ENCODE data around the gene KIF6.
"Not testable (repeated sequence)": the region's sequence is repeated elsewhere in the genome, so short reads cannot be mapped to it uniquely, and the experiment has no call there.

KIF6 gene

GRCh38 chr6:39302669-39303424 is 422.4 kb downstream of the KIF6 start:
- peak; percentile 78 to 91 for DNase-seq

DNA sequence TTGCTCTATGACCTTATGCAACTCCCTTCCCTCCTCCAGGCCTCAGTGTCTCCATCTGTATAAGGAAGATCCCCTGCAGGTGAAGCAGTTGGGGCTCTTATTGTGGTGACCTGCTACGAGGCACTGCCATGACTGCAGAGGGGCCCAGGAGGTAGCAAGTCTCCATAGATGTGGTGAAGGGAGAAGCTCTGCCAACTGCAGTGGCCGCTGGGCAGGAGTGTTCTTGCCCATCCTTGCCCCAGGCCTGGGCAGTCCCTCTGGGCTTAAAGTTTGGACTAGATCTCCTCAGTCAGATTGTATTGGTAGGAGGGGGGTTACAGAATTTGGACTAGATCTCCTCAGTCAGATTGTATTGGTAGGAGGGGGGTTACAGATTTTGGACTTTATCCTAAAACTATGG is 423.2 kb downstream of the KIF6 start:
- DNase-seq = no peak

DNA sequence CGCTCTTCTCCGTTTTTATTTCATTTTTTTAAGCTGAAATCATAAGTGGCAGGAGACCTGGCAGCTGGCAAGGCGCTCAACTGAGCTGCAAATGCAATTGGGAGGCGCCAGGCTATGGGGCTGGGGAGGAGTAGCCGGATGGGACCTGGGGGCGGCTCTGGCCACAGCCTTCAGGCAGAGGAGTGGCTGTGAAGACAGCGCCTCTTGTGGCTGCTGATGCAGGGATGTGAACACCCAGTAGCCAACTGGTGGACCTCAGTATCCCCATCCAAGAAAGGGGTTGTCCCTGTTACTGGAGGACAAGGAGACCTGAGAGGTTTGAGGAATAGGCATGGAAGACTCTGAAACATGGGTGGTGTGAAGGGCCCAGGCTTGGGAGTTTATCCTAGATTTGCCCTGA is 423.6 kb downstream of the KIF6 start:
- no peak for DNase-seq

DNA sequence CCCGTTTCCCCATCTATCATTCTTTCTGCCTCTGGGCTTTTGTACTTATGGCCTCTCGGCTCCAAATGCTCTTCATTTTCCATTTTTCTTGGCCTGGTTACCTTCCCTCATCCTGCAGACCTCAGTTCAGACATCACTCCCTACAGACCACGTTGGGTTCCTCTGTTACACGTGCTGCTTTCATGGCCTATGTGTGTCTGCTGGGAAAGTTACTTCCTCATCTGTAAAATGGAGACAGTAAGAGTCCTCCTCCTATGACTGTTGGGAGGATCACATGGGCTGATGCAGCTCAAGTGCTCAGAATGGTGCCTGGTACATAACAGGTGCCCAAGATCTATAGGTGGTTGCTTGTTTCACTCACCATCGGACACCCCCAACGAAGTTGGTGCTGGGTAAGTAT is 424.5 kb downstream of the KIF6 start:
- no peak for DNase-seq

DNA sequence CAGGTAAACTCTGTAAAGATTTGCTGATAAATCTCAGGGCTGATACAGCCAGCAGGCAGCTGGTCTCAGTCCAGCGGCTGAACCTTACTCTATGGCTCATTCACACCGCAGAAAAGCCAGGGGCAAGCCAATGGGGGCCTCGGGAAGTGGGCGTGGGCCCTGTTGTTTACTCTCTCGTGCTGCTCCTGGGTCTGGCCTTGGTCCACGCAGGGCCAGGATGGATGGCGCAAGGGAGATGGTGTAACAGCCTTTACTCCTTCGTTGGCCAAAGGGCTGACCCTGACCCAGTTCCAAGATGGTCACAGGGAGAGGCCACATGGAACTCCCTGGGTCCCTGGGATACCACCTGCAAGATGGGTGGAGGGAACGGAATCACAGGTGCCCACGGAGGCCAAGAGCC is 427.1 kb downstream of the KIF6 start:
- no peak for DNase-seq

DNA sequence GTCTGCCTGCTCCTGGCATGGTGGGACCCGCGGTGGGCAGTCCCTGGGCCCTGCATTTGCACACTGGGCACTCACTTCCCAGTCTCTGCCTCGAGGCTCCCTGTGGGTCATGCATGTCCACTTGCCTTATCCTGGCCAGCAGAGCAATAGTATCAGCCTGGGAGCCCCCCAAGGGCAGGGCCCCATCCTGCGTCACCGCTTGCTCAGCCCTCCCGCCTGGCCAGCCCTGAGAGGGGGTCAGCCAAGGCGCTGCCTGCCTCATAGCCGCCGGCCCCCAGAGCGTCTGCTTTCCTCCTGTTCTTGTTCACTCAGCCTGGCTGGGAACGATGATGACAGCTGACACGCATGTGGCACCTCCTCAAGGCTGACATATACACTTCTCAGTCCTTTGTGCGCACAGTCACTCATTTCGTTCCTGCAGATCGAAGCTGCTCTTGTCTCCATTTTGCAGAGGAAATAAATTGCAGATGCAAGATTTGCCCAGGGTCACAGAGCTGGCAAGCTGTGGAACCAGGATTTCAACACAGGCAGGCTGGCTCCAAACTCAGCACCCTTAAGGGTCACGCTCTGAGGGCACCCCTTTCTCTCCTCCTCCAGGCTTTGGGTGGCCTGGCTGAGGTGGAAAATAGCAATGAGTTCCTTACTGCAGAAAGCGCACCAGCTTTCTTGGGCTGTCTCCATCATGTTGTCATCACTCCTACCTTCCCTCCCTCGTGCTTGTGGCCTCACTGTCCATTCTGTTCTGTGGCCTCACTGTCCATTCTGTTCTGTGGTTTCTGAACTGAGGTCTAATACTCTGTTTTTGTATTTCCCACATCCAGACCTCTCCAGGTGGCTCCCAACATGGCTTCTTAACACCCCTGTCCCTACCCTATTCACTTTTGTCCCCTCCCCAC is 428.2 kb downstream of the KIF6 start:
- no peak for DNase-seq

DNA sequence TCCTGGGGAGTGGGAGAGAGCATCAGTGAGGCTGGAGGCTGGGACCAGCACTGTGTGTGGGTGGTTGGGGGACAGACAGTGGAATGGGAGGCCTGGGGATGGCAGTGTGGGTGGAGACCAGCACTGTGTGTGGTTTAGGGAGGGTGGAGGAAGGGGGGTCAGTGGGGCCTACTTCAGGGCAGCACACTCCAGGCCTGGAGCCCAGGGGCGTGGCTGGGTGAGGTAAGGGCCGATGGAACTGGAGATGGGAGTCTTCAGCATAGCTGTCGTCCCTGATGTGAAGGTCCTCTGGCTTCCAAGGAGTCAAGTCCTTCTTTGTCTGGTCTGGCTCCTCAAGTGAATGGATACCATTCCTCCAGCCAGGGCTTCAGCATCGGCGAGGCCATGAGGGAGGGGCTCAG is 429.6 kb downstream of the KIF6 start:
- DNase-seq = no peak

GRCh38 chr6:39294899-39295298 is 430.3 kb downstream of the KIF6 start:
- DNase-seq = no peak

DNA sequence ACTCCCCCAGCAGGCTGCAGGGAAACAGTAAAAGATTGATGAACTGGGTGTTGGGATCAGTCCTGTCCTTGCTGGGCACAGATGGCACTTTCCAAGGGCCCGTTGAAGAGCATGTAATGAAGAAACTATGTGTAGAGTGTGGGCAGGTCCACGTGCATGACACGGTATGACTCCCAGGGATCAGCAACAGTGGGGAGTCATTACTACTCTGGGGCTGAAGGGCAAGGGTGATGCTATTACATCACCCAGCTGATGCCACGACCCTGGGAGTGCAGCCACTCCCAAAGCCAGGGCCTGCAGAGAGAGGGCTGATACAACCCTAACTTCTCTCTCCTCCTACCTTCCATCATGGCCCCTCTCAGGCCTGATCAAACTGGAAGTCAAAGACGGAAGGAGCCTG is 431.1 kb downstream of the KIF6 start:
- DNase-seq = no peak

DNA sequence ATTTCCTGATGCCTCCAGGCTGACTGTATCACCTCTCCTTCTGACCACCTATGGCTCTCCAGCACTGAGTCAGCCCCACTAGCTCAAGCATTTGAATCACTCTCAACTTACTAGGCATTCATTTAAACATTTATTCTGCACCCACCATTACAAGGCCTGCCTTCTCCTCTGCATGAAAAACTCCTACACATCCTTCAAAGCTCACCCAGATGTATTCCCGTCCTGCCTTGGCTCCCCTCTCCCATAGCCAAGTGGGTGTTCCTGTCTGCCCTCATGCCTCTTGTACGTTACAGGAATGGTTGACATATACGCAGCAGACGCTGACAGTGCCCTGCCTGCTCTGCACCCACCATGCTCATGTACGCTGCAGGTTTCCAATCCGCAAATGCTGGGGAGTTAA is 432.6 kb downstream of the KIF6 start:
- DNase-seq = no peak

- no peak for DNase-seq
These were observed 435.7 kb downstream of the KIF6 start for GRCh38 chr6:39289490-39289889.

DNA sequence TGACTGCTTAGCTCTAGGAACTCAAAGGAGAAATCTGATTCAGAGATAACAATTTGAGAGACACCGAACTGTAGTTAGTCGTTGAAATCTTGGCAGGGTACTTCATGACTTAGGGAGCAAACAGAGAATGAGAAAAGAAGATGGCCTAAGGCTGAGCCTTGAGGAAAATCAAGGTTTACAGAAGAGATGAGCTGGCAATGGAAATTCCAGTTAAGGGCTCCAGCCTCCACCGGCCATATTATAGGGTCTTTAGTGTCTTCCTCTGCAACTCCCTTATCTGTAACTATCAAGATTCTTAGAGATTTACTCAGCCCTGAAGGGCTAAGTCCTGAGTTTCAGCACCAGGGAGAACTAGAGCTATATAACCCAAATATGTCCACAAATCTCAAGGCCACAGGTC is 437.6 kb downstream of the KIF6 start:
- DNase-seq = no peak

DNA sequence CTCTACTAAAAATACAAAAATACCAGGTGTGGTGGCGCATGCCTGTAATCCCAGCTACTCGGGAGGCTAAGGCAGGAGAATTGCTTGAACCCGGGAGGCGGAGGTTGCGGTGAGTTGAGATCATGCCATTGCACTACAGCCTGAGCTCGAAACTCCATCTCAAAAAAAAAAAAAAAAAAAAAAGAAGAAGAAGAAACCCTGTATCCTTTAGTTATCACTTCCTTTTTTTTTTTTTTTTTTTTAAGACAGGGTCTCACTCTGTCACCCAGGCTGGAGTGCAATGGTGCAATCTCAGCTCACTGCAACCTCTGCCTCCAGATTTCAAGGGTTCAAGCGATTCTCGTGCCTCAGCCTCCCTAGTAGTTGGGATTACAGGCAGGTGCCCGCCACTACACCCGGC is 438.6 kb downstream of the KIF6 start:
- DNase-seq = not testable (repeated sequence)

DNA sequence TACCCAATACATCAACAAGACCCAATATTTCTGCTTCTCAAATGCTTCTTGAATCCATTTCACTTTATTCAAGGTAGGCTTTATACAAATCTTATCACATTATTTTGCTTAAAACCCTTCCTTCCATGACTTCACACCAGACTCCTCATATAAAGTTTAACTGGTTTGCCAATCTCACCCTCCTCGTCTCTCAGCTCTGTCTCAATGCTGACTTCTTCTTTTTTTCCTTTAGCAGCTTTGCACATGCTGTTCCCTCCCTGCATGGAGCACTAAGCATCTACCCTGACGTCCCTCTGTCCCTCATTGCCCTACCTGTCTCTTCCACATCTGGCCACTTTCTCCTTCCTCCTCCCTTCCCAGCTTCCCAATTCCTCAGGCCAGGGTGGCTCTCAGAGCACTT is 442.4 kb downstream of the KIF6 start:
- no peak for DNase-seq

GRCh38 chr6:39281312-39281980 is 443.8 kb downstream of the KIF6 start:
- no peak for DNase-seq

DNA sequence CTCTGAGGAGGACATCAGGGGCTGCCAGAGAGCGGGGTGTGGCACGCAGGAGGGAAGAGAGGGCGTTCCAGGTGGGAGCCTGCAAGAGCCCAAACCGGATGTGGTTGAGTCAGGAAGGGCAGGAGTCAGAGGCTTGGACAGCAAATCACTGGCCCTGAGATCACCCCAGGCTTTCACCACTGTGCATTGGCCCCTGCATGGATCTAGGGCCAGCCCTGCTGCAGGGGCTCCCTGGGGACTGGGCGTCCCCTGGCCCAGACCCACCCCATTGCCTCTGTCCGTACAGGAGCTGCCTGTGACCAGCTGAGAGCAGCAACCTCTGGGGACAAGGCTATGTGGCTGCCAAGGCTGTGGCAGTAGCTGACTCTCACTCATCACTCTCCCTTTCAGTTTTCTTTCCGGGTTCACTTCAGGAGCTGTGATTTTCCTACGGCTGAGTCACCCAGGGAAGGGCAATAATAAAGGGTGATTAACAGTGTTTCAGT is 444.9 kb downstream of the KIF6 start:
- DNase-seq = no peak
